SHP77 treated with DMSO at 0.1 percent for 48 hours (cell line): ENCODE measurements around the gene SMYD4.
"Not testable (repeated sequence)": the region's sequence is repeated elsewhere in the genome, so short reads cannot be mapped to it uniquely, and the experiment has no call there.

Source experiments
- DNase-seq: peaks from one replicate; lab custom pipeline; 2025; lab: John Stamatoyannopoulos, UW

SMYD4 gene, protein sequence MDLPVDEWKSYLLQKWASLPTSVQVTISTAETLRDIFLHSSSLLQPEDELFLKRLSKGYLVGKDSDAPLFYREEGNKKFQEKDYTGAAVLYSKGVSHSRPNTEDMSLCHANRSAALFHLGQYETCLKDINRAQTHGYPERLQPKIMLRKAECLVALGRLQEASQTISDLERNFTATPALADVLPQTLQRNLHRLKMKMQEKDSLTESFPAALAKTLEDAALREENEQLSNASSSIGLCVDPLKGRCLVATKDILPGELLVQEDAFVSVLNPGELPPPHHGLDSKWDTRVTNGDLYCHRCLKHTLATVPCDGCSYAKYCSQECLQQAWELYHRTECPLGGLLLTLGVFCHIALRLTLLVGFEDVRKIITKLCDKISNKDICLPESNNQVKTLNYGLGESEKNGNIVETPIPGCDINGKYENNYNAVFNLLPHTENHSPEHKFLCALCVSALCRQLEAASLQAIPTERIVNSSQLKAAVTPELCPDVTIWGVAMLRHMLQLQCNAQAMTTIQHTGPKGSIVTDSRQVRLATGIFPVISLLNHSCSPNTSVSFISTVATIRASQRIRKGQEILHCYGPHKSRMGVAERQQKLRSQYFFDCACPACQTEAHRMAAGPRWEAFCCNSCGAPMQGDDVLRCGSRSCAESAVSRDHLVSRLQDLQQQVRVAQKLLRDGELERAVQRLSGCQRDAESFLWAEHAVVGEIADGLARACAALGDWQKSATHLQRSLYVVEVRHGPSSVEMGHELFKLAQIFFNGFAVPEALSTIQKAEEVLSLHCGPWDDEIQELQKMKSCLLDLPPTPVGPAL

DNA sequence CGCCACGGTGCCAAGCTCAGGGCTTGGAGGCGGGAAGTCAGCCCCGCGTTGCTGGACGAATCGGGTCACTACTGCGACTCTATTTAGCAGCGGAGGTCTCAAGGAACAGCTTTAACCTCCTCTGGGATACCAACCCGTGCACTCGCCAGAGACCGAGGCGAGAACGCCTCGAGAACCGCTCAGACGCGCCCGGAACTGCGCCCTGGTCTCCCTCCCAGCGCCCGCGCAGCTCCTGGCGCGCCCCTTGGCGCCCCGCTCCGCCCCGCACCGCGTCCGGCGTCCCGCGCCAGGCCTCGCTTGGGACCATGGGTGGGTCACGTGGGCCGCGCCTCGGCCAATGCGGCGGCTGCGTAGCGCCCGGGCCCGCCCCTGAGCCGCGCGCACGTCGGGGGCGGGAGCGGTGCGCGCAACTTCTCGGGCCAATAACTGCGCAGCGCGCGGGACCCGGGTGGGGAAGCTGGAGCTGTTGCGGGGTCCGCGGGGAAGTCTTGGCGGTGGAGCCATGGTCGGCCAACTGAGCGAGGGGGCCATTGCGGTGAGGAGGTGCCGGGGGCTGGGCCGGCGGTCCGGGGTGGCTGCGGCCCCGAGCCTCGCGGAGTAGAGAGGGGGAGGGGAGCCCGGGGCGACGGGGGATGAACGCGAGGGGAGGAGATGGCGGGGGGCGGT is at the start of gene SMYD4, which contains the start of gene RPA1:
Gene SMYD4, minus strand, starts transcription at position 311 of the 666 bp plus-strand sequence. CDS start 1,908 bp downstream, outside the sequence.
Gene RPA1, plus strand, starts transcription at position 414 of the 666 bp plus-strand sequence. Its CDS starts 89 bp downstream, at position 503.
- peak; percentile 84 for DNase-seq

DNA sequence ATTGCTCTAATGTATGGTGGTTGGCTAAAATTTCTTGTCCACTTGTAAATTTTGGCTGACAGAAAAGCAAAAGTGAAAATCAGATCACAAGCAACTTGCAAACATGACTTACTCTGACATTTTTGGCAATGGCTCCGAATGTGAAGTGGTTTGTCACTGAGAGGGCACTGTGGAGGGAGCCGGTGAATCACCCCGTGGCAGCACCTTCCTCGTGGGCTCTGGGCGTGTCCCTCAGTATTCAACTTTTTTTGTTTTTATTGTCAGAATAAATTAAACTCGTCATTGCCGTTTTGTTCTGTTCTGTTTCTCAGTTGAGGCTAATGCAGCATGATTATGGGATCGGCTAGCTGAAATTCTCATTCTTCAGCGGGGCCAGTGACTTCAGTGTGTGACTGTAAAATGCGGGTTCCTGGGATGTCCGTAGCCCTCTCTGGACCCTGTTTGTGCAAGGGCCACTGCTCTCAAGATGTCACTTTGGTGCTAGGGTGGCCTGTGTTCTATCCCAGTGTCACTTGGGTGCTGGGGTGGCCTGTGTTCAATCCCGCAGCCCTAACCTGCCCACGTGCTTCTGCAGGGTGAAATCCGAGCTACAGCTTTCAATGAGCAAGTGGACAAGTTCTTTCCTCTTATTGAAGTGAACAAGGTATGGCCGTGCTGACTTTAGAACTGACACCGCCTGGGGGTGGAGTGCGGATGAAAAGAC is 48.9 kb upstream of the SMYD4 start:
- DNase-seq = no peak

DNA sequence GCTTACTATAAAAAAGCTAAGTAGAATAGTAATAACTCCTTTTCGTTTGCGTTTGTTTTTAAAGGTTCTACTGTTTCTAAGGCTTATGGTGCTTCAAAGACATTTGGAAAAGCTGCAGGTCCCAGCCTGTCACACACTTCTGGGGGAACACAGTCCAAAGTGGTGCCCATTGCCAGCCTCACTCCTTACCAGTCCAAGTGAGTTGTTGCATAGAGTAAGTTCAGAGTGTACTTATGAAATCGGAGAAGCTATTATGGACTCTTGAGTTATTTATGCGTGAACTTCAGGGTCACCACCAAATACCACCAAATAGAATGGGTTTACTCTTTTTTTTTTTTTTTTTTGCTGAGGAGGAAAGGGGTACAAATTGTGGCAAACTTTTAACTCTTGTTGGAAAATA is 45.9 kb upstream of the SMYD4 start:
- no peak for DNase-seq

DNA sequence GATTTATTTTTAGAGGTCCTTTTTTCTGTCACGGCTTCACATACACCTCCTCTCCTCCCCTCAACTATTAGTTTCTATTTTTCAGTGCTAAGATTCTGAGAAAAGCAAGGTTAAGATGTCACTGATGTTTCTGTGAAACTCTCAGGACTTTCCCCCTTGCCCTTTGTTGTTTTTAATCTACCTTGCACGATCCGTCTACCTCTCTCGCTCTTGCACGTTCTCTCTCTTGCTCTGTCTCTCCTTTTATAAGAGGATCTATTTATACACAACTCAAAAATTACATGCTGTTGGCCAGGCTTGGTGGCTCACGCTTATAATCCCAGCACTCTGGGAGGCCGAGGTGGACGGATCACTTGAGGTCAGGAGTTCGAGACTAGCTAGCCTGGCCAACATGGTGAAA is 43.7 kb upstream of the SMYD4 start:
- DNase-seq = no peak

DNA sequence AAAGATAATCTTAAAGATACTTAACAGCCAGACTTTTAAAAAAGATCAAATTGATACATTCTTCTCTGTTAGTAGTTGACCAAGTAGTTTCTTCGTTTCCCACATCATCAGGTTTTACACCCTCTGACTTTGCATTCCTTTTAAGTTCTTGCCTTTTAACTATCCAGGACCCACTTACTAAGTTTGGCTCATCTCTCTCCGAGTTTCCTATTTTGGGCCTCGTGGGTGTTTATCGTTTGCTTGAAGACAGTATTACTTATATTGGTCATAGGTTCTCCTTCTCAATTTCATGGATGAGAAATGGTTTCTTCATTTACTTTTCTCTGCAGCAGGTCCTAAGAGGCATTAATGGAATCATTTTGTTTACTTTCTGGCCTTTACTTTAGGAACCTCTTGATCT is 43.3 kb upstream of the SMYD4 start:
- no peak for DNase-seq

DNA sequence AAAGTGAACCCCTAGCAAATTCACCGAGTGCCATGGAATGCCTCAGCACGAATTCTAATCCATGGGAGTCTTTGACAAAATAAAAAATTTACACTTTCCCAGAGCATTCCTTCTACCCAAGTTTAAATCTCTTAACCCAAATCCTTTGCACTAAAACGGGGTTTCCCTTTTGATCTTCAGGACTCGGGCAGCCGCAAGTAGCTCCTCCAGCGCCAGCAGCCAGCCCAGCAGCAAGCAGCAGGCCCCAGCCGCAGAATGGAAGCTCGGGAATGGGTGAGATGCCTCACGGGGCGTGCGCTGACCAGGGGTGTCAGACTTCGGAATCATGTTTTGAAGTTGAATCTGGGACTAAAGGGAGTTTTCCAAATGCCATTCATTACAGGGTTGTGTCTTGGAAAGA is 42.6 kb upstream of the SMYD4 start:
- DNase-seq = no peak

DNA sequence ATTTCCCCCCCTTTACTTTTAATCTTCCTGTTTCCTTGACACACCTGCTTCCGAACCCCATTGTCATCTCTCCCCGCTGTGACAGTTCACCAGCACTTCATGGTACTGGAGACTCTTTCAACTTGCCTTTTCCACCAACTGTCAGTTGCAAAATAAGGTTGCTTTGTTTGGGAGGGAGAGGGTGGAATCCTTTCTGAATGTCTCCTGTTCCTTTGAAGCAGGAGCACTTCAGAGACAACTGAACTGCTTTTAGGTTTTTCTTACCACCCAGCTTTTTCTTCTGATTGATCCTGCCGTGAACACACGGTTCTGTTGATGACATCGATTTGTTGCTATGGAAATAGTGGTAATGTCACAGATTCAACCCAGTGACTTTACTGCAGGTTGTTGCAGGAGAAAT is 42.1 kb upstream of the SMYD4 start:
- no peak for DNase-seq

DNA sequence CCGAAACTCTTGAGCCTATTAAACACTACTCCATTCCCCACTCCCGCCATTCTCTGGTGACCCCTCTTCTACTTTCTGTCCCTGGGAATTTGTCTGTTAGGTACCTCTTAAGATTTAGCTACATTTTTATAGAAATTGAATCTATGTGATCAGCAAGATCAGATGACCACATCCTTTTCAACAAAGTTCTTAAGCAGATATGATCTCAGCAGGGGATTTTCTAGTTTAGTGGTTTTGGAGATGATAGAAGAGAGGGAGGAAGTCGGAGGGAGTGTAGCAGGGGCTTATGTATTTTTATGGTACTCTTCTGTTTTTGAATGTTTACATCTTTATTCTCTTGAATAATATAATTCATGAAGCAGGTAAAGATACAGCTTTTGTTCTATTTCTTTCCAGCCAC is 40.9 kb upstream of the SMYD4 start:
- no peak for DNase-seq

DNA sequence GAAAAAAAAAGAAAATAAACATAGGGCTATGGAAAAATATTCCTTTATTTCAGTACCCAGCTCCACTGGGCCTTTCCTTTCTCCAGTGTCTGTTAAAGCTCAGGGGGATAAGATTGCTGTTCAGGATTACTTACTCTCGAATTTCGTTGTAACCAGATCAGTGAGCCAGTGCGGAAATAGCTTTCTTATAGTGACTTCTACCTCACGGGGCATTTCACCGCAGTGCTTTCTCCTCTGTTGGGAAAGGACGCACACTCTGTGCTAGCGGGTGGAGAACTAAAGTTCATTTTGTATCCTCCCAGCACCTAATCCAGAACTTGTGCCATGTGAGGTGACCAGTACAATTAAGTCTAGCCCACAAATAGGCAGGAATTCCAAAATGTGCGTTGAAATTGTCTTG is 38.4 kb upstream of the SMYD4 start:
- DNase-seq = no peak

DNA sequence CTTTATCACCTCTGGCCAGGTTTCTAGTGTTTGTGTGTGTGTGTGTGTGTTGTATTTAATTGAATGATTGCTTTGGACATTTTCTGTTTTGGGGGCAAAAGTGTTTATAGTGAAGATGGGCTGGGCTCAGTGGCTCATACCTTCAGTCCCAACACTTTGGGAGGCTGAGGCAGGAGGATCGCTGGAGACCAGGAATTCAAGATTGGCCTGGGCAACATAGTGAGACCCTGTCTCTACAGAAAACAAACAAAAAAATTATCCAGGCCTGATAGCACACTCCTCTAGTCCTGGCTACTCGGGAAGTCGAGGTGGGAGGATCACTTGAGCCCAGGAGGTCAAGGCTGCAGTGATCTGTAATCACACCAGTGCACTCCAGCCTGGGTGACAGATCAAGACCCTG is 37.6 kb upstream of the SMYD4 start:
- no peak for DNase-seq

DNA sequence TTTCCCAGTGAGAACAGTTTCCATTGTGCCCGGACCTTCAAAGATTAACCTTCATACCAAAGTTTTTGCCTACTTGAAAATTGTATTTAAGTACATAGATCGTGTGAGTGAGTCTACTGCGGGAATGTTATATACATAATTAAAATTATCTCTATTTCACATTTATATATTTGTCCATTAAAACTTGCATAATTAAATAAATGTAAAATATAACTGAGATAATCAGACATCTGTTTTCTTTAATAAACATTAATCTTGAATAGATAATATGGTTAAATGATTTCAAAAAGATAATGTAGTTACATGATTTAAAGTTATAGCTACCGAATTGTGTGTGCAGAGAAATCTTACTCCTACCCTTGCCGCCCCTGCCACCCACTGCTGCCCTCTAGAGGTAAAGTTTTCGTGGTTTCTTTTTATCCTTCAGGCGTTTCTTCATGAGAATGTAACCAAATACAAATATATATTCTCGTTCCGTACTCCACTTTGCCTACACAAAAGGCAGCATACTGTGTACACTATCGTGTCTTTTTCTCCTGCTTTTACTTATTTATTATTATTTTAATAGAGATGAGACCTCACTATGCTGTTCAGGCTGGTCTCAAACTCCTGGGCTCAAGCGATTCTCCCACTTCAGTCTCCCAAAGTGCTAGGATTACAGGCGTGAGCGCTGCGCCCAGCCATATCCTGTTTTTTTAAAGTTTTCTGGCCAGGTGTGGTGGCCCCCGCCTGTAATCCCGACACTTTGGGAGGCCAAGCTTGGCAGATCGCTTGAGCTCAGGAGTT is 35.7 kb upstream of the SMYD4 start:
- DNase-seq = peak; percentile 15

DNA sequence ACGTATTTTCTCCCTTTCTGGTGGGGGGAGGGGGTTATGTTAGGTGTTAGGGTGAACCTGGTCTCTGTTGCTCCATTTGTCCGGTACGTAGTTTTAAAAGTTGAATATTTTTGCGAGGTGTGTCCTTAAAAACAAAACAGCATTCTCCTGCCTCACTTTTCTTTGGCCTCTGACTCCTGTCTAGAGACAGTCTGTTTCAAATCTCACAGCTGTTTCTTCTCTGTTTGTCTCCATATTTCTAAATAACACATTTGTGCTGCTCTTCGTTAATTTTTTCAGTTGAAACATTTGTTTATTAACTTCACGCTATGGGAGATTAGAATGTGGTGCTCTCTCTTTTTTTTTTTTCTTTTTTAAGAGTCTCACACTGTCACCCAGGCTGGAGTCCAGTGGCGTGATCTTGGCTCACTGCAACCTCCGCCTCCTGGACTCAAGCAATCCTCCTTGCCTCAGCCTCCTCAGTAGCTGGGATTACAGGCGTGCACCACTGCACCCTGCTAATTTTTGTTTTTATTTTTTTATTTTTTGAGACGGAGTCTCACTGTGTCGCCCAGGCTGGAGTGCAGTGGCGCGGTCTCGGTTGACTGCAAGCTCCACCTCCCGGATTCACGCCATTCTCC is 31.8 kb upstream of the SMYD4 start:
- DNase-seq = no peak

DNA sequence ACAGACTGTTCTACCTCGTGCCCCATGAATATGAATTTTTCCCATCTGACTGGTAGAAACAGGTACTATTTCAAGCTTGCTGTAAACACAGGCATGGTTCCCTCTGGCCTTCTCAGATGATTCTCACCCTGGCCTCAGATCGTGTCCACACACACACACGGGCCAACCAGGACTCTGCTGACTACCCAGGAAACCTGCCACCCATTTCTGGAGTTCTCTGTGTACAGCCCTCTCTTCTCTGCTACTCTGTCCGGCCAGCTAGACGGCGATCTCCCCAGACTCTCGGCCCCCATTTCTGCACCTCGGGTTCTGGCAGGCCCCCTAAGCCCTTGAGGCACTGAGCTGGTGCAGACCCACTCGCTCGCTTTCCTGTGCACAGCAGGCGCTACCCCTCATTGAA is 31.3 kb upstream of the SMYD4 start:
- DNase-seq = no peak

DNA sequence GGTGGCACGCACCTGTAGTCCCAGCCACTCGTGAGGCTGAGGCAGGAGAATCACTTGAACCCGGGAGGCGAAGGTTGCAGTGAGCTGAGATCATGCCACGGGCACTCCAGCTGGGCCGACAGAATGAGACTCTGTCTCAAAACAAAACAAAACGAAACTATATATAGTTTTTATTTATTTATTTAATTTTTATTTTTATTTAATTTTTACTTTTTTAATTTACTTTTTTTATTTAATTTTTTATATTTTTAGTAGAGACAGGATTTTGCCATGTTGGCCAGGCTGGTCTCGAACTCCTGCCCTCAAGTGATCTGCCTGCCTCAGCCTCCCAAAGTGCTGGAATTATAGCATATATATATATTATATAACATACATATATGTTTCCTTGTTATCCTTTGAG is 26.8 kb upstream of the SMYD4 start:
- not testable (repeated sequence) for DNase-seq

DNA sequence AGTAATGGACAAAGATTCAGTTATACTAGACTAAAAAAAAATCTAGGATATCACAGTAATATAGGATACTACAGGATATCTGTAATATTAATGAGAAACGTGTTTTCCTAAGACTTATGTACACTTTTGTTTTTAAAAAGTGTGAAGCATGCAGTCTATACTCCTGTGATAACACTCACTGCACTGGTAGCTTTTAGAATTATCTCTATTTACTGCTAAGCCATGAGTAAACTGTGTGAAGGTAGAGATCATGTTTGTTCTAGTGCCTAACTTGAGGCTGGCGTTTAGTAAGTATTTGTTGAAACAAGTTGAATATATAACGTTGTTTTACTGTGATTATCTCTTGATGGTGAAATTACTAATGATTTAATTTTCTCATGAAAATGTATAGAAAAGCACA is 24.0 kb upstream of the SMYD4 start:
- DNase-seq = no peak

DNA sequence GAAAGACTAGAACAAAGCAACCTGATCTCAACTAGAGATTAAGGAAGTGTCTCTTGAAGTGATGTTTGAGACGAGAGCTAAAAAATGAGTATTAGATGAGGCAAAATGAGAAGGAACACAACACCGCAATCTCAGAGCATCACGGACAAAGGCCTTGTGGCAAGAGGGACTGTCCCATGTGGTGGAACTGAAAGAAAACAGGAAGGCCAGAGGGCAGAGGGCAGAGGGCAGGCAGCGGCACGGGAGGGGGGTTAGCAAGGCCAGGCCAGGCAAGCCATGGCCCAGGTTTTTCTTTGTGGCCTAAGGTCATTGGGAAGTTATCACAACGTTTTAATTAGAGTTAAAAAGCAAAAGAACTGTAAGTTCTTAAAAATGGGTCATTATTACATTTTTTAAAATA is 22.6 kb upstream of the SMYD4 start:
- DNase-seq = no peak

DNA sequence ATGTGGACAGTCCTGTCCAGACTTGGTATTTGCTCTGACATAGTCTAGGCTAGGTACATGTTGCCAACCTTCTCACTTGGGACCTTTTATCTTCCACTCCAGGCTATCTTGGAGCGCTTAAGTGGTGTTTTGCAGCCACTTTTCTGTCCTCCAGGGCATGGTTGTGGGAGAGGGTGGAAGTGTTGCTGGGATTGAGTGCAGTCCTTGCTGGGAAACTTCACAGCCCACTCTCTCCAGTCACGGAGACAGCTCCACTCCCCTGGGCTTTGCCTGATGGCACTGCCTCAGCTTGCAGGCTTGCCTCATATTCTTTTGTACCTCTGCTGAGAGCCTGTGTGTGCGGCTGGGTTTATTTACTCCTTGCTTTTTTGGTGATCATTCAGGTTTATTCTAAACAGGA is 17.5 kb upstream of the SMYD4 start:
- no peak for DNase-seq

DNA sequence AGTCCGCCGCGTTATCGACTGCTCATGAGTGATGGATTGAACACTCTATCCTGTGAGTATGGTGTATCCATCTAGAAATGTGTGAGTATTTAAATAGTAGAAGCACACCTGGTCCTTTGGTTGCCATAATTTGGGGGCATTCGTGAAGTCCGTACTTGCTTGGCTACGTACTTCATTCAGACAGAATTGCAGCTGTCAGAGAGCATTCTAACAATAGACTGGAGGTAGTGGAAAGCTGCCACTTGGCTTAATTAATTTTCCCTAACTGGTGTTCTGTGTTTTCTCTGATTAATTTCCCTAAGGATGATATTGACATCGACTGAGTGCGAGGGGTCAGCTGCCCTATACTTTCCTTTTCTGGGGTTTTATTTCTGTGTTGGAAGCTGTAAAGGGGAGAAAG is 14.2 kb upstream of the SMYD4 start:
- no peak for DNase-seq

DNA sequence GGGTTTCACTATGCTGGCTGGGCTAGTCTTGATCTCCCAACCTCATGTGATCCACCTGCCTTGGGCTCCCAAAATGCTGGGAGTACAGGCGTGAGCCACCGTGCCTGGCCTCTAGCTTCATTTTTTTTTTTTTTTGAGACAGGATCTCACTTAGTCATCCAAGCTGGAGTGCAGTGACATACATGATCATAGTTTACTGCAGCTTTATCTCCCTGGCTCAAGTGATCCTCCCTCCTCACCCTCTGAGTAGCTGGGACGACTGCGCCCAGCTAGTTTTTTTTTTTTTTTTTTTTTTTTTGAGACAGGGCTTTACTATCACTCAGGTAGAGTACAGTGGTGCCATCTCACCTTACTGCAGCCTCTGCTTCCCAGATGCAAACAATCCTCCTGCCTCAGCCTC is 9.8 kb upstream of the SMYD4 start:
- no peak for DNase-seq

DNA sequence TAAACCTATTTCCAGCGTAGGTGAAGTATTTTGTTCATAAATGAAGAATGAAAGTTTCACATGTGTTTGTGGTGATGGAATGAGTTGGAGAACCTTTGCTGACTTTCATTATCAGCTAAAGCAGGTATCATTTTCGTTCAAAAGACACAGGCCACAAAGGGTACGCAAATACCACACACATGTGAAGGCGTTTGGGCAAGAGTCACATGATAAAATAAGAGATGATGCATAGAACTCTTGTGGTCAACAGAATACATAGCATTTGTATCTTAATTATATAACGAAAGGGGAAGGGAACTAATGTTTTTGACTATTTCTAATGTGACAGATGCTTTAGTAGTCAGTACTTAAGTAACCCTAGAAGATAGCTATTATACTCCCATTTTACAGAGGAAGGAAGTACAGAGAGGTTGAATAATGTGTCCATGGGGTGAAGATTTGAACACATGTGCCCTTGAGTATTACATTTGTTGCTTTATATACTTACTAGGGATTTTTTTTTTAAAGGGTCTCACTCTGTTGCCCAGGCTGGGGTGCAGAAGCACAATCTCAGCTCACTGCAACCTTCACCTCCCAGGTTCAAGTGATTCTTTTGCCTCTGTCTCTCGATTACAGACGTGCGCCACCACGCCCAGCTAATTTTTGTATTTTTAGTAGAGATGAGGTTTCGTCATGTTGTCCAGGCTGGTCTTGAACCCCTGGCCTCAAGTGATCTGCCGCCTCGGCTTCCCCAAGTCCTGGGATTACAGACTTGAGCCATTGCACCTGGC is 4.9 kb upstream of the SMYD4 start:
- DNase-seq = no peak
